ENCODE results near the gene NR2C2AP. TPM values are rescaled to one million over a fixed set of nuclear protein-coding genes. Genes with fewer than 3 reads are reported as not detected.

NR2C2AP gene
- total and polyA plus RNA-seq, 2 of the 13 experiments (the other 11 are each of a cell fraction or from before 2014, with no cell fraction given): 12.2 to 26.8 TPM

DNA sequence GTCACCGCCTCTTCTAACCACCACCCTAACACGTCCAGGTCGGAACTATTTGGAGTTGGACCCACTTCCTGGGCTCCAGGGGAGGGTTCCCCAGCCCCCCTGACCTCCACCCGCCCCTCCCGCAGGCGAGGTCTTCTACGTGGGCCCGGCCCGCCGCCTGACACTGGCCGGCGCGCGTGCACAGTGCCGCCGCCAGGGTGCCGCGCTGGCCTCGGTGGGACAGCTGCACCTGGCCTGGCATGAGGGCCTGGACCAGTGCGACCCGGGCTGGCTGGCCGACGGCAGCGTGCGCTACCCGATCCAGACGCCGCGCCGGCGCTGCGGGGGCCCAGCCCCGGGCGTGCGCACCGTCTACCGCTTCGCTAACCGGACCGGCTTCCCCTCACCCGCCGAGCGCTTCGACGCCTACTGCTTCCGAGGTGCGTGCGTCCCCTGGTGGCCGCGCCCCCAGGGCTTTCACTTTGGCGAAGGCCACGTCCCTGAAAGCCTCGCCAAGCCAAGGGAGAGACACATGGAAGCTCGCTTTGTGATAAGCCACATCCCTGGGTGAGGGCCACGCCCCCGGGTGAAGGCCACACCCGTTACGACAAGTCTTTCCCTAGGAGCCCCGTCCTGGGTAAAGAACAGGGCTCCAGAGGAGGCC, 21.8 kb upstream of the NR2C2AP start (continued):
- TF ChIP-seq, protein P1, sequence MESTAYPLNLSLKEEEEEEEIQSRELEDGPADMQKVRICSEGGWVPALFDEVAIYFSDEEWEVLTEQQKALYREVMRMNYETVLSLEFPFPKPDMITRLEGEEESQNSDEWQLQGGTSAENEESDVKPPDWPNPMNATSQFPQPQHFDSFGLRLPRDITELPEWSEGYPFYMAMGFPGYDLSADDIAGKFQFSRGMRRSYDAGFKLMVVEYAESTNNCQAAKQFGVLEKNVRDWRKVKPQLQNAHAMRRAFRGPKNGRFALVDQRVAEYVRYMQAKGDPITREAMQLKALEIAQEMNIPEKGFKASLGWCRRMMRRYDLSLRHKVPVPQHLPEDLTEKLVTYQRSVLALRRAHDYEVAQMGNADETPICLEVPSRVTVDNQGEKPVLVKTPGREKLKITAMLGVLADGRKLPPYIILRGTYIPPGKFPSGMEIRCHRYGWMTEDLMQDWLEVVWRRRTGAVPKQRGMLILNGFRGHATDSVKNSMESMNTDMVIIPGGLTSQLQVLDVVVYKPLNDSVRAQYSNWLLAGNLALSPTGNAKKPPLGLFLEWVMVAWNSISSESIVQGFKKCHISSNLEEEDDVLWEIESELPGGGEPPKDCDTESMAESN (CRISPR knock-in tag; conservative IDR thresholded peaks at IDR 0.05): no peak; the same call in 1 of the 2 replicates
- no peak for TF ChIP-seq NR2F2 (IDR thresholded peaks at IDR 0.05; ENCODE audit: borderline replicate concordance, low read depth)
- TF ChIP-seq JDP2 (CRISPR knock-in tag; IDR thresholded peaks at IDR 0.05; ENCODE audit: borderline replicate concordance): no peak
- no peak for TF ChIP-seq SMAD9 (CRISPR knock-in tag; IDR thresholded peaks at IDR 0.05)
- peak; percentile 76; the same call in 1 of the 2 replicates for TF ChIP-seq MTF2 (CRISPR knock-in tag; IDR thresholded peaks at IDR 0.05; ENCODE audit: borderline replicate concordance)
- no peak for TF ChIP-seq RFXAP (CRISPR knock-in tag; IDR thresholded peaks at IDR 0.05; ENCODE audit: borderline replicate concordance)
- TF ChIP-seq NCOA1 (CRISPR knock-in tag; IDR thresholded peaks at IDR 0.05): no peak
- peak; percentile 77; the same call in 1 of the 2 replicates for TF ChIP-seq ZNF761 (CRISPR knock-in tag; conservative IDR thresholded peaks at IDR 0.05)
- TF ChIP-seq, protein P2, sequence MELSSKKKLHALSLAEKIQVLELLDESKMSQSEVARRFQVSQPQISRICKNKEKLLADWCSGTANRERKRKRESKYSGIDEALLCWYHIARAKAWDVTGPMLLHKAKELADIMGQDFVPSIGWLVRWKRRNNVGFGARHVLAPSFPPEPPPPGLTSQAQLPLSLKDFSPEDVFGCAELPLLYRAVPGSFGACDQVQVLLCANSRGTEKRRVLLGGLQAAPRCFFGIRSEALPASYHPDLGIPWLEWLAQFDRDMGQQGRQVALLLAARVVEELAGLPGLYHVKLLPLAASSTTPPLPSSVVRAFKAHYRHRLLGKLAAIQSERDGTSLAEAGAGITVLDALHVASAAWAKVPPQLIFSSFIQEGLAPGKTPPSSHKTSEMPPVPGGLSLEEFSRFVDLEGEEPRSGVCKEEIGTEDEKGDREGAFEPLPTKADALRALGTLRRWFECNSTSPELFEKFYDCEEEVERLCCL (CRISPR knock-in tag; IDR thresholded peaks at IDR 0.05; ENCODE audit: borderline replicate concordance): no peak
- TF ChIP-seq HNRNPK (IDR thresholded peaks at IDR 0.05; ENCODE audit: low read depth, low read length, poor library complexity, severe bottlenecking): no peak
- no peak for TF ChIP-seq KDM4B (CRISPR knock-in tag; IDR thresholded peaks at IDR 0.05)
- TF ChIP-seq ZNF850 (CRISPR knock-in tag; conservative IDR thresholded peaks at IDR 0.05): no peak
- no peak for TF ChIP-seq ZNF282 (IDR thresholded peaks at IDR 0.05; ENCODE audit: partially characterized antibody)
- TF ChIP-seq ZBTB3 (CRISPR knock-in tag; IDR thresholded peaks at IDR 0.05; ENCODE audit: borderline replicate concordance, low read depth): no peak
- TF ChIP-seq, protein P3, sequence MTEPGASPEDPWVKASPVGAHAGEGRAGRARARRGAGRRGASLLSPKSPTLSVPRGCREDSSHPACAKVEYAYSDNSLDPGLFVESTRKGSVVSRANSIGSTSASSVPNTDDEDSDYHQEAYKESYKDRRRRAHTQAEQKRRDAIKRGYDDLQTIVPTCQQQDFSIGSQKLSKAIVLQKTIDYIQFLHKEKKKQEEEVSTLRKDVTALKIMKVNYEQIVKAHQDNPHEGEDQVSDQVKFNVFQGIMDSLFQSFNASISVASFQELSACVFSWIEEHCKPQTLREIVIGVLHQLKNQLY (CRISPR knock-in tag; IDR thresholded peaks at IDR 0.05): peak; percentile 20; the same call in 1 of the 2 replicates
- TF ChIP-seq ATF1 (CRISPR knock-in tag; IDR thresholded peaks at IDR 0.05): no peak
- TF ChIP-seq NCOA2 (CRISPR knock-in tag; IDR thresholded peaks at IDR 0.05): peak; percentile 9; the same call in 1 of the 2 replicates
- 0 out of 2 replicates have a peak, but pooled peaks have one; percentile 39 for TF ChIP-seq FOSL2 (CRISPR knock-in tag; IDR thresholded peaks at IDR 0.05)
- peak; percentile 67; the same call in 1 of the 2 replicates for TF ChIP-seq MEIS1 (CRISPR knock-in tag; IDR thresholded peaks at IDR 0.05; ENCODE audit: borderline replicate concordance)
- peak; percentile 65; the same call in 1 of the 2 replicates for TF ChIP-seq CBFB (CRISPR knock-in tag; IDR thresholded peaks at IDR 0.05)
- TF ChIP-seq MAF1 (CRISPR knock-in tag; IDR thresholded peaks at IDR 0.05; ENCODE audit: borderline replicate concordance): 0 out of 2 replicates have a peak, but pooled peaks have one; percentile 38
- no peak for TF ChIP-seq ZNF333 (CRISPR knock-in tag; IDR thresholded peaks at IDR 0.05; ENCODE audit: borderline replicate concordance)
- TF ChIP-seq KDM2A (CRISPR knock-in tag; IDR thresholded peaks at IDR 0.05; ENCODE audit: borderline replicate concordance, low read depth): peak; percentile 82
- TF ChIP-seq ZBTB8A (CRISPR knock-in tag; IDR thresholded peaks at IDR 0.05; ENCODE audit: borderline replicate concordance, low read depth): 0 out of 2 replicates have a peak, but pooled peaks have one; percentile 40
- TF ChIP-seq SSRP1 (CRISPR knock-in tag; IDR thresholded peaks at IDR 0.05): no peak
- no peak; the same call in 1 of the 2 replicates for TF ChIP-seq ZNF451 (CRISPR knock-in tag; IDR thresholded peaks at IDR 0.05)
- TF ChIP-seq ZNF773 (CRISPR knock-in tag; IDR thresholded peaks at IDR 0.05; ENCODE audit: borderline replicate concordance): peak; percentile 65; the same call in 1 of the 2 replicates
- no peak for TF ChIP-seq ZNF569 (CRISPR knock-in tag; IDR thresholded peaks at IDR 0.05; ENCODE audit: borderline replicate concordance)

Data from HepG2 (cell line).